Hepatic stellate cell (primary cell): Measurements from ENCODE around the gene CRISPLD2.
A peak's percentile ranks its signal among the peaks of the same experiment; 100 is the strongest.
"Not testable (repeated sequence)": the region's sequence is repeated elsewhere in the genome, so short reads cannot be mapped to it uniquely, and the experiment has no call there.

Experiments used
- DNase-seq: peaks from one replicate; pipeline ENCODE4 v3.0.0; 2011; ENCODE audit warnings: low spot score

Gene CRISPLD2

GRCh38 chr16:84860383-84860782 lies 40.6 kb downstream of the CRISPLD2 start:
- DNase-seq = no peak

- DNase-seq = no peak
Measured at GRCh38 chr16:84861671-84862070, 41.9 kb downstream of the CRISPLD2 start.

GRCh38 chr16:84862804-84863480 lies 43.2 kb downstream of the CRISPLD2 start:
- DNase-seq = no peak

GRCh38 chr16:84863481-84863814 lies 43.7 kb downstream of the CRISPLD2 start:
- DNase-seq = no peak

GRCh38 chr16:84864326-84864955 lies 44.7 kb downstream of the CRISPLD2 start:
- no peak for DNase-seq

GRCh38 chr16:84867696-84868095 lies 47.9 kb downstream of the CRISPLD2 start:
- DNase-seq = no peak

DNA sequence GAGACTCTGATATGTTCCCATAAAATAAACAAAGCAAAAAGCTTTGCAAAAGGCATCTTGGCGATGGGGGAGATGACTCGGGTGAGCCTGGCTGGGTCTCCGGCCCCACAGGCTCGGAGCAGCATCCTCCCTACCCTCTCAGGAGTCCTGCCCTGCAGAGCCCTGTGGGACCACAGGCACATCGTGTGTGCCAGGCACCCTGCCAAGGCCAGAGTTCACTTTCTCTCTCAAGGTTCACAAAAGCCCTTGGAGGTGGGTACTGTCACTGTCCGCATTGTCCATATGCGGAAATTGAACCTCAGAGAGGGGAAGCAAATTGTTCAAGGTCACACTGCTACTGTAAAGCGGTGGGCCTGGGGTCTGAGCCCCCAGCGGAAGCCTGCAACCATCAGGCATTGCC lies 48.5 kb downstream of the CRISPLD2 start:
- no peak for DNase-seq

- DNase-seq = no peak
Measured at GRCh38 chr16:84868829-84869472, 49.2 kb downstream of the CRISPLD2 start.

- DNase-seq = no peak
Measured at GRCh38 chr16:84869473-84869845, 49.7 kb downstream of the CRISPLD2 start.

DNA sequence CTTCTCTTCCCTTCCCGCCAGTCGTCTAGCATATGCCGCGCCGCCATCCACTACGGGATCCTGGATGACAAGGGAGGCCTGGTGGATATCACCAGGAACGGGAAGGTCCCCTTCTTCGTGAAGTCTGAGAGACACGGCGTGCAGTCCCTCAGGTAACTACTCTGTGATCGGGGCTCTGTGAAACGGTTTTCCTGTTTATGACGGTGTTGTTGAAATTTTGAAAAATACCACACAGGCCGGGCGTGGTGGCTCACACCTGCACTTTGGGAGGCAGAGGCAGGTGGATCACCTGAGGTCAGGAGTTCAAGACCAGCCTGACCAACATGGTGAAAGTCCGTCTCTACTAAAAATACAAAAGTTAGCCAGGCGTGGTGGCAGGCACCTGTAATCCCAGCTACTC lies 53.2 kb downstream of the CRISPLD2 start:
- not testable (repeated sequence) for DNase-seq

DNA sequence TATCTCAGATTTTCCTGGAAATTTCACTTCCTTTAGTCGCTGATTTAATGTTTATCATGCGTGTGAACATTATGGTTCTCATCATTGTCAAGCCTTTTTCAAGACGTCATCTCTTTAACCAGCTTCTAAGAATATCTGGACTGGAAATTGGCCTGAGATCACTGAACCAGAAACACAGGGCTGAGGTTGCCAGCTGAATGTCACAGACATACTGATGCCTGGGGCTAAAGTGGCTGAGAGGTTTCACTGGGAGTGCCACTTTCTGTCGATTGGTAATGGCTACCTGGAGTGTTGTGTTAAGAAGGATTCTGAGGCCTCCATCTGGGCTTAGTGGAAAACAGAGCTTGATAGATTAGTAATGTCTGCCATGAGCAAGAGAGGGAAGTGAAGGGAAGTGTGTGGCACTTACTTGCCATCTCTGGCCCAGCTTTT lies 54.2 kb downstream of the CRISPLD2 start:
- DNase-seq = no peak

DNA sequence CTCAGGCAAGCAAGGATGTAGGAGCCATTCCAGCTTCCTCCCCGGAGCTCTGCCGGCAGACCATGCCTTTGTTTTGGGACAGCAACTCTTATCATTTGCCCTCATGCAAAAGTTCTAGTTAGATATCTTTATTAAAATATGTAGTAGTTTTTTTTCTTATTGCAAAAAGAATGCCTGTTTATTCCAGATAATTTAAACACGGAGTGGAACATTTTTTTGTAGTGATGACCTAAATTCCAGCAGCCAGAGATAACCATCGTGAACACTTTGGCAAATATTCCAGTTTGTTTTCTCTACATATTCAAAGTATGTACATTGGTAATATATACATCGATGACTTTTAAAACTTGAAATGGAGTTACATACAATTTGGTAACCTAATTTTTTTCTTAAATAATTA lies 54.8 kb downstream of the CRISPLD2 start:
- peak; percentile 63 for DNase-seq

DNA sequence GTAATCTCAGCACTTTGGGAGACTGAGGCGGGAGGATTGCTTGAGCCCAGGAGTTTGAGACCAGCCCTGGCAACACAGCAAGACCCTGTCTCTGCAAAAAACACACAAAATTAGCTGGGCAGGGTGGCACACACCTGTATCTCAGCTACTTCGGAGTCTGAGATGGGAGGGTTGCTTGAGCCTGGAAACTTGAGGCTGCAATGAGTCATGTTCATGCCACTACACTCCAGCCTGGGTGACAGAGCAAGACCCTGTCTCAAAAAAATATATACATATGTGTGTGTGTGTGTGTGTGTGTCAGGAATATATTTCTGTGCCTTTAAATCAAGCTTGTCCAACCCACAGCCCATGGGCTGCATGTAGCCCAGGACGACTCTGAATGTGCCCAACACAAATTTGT lies 55.2 kb downstream of the CRISPLD2 start:
- DNase-seq = no peak

DNA sequence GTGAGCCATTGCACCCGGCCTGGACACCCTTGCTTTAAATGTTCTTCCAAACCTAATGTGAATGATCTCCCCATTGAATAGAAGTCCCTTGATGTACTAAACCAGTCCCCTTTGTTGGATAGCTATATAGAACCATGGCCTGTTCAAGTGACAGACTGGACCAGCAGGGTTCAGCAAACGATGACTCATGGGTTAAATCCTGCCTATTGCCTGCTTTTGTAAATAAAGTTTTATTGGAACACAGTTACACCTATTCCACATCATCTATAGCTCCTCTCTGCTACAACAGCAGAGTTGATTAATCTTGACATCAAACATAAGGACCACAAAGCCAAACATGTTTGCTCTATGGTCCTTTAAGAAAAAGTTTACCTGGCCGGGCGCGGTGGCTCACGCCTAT lies 56.1 kb downstream of the CRISPLD2 start:
- no peak for DNase-seq

- no peak for DNase-seq
Measured at GRCh38 chr16:84876873-84877606, 57.3 kb downstream of the CRISPLD2 start.

DNA sequence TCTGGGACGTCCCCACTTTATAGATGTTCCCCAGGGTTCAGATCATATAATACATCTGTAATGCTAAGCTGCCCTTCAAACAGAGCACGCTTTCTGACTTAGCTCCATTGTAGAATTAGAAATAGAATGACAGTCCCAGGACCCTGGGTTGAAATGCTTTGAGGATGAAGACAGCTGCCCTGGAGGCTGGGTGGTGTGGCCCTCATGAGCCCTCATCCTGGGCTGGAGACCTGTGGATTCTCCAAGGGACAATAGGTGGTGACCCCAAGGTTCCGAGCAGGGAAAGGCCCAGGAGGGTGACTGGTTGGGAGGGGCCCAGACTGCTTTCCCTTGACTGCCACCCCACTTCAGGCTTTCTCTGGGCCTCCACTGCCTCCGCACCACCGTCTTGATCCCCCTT lies 59.0 kb downstream of the CRISPLD2 start:
- DNase-seq = no peak

DNA sequence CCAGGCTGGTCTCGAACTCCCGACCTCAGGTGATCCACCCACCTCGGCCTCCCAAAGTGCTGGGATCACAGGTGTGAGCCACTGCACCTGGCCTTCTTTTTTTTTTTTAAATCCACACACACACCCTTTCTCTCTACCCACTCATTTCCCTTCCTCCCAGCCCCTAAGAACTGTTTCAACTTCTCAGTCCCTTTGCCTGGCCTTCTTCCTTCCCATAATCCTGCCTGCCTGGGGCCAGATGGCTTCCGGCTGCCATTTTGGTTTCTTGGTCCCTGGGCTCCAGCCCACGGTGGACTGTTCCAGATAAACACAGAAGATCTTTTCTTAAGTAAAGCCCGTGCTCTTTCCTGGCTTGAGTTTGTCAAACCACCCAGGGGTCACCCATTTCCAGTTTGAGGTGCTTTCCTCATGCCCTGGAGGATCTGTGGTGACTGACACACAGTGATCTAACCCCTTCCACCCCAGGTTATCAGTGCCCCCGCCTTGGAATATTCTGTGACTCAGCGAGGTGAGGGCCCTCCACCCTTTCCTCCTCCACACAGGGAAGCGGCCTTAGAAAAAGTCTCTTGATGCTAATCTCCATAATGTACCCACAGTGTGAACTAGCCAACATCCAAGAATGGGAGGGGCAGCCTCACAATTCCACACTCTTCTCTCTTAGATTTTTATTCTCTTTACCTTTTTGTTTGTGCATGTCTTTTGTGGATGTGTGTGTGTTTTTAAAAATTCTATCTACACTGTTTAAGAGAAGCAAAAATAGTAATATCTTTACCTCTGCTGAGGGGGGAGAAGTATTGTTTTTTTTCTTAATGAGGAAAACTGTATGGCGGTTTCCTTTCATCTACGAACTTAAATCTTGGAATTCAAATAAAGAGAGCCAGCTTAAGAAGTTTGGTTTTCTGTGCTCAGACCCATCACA lies 60.0 kb downstream of the CRISPLD2 start:
- DNase-seq = no peak

DNA sequence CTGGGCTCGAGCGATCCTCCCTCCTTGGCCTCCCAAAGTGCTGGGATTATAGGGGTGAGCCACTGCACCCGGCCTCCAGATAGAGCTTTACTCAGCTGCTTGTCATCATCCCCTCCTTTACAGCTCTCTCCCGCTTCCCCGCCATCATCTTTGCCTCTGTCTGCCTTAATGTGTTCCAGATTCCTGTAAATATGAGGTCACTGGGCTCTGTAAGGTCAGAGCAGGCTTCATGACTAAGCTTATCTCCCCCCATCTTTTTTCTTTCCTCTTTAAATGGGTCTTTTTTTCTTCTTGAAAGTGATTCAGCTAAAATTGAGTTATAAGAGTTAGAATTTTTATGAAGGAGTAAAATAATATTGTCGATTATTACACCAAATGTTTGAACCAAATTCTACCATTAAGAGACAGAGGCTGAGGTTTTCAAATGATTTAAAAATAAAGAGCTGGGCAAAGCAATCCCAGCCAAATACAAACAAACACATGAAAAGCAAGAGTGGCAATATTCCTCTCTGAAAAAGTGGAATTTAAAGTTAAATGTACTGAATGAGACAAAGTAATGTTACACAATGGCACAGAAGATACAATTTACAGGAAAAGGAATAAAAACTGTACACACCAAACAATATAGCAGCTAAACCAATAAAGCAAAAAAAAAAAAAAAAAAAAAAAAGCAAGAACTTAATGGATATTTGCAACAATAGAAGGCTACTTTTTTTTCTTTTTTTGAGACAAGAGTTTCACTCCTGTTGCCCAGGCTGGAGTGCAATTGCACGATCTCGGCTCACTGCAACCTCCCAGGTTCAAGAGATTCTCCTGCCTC lies 62.1 kb downstream of the CRISPLD2 start:
- DNase-seq = peak; percentile 88

DNA sequence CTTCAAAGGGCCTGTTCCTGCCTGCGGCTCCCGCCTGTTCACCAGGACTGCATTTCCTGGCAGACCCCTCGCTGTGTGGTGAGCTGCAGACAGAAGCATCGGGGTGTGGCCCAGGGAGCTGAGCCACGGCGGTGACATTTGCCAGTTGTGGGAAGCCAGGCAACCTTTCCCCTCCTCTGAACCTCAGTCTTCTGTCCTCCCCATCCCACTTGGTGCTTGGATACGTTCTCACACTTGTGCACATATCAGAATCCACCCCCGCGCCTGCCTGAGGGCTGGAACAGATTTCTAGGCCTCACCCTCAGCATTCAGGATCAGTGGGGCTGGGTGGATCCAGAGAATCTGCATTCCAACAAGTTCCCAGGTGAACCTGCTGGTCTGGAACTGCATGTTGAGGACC lies 63.5 kb downstream of the CRISPLD2 start:
- no peak for DNase-seq

- no peak for DNase-seq
Measured at GRCh38 chr16:84884246-84884595, 64.4 kb downstream of the CRISPLD2 start.
